KMS-11 (cell line): ENCODE results near the gene SGMS2.

Experiments used
- H2AFZ ChIP-seq: fragments of 200-600 bp; sonication (generic); 2 replicates; pipeline ENCODE4 v1.6.1; 2016; ENCODE audit warnings: antibody characterized with exemption, mixed run types, low read depth
- H3K27ac ChIP-seq: fragments of 200-600 bp; sonication (generic); 2 replicates; pipeline ENCODE4 v1.6.1; 2016; ENCODE audit warnings: mild to moderate bottlenecking, mixed run types
- H3K27me3 ChIP-seq: fragments of 200-600 bp; sonication (generic); 2 replicates; pipeline ENCODE4 v1.6.1; 2017; ENCODE audit warnings: mild to moderate bottlenecking, low read depth, mixed run types, moderate library complexity; ENCODE audit not compliant: insufficient read depth
- H3K36me3 ChIP-seq: fragments of 200-600 bp; sonication (generic); 2 replicates; pipeline ENCODE4 v1.6.1; 2017; ENCODE audit warnings: mild to moderate bottlenecking, mixed run types; ENCODE audit not compliant: insufficient read depth
- H3K4me1 ChIP-seq: fragments of 200-600 bp; sonication (generic); 2 replicates; pipeline ENCODE4 v1.6.1; 2016; ENCODE audit warnings: mild to moderate bottlenecking, low read depth, mixed run types; ENCODE audit not compliant: poor library complexity, severe bottlenecking
- H3K4me2 ChIP-seq: fragments of 200-600 bp; sonication (generic); 2 replicates; pipeline ENCODE4 v1.7.0; 2016; ENCODE audit warnings: mild to moderate bottlenecking, mixed run types
- H3K4me3 ChIP-seq: fragments of 200-600 bp; sonication (generic); IDR thresholded peaks from 2 replicates; pipeline ENCODE4 v1.6.1; 2017; ENCODE audit warnings: low read depth, low read length, mixed read lengths; ENCODE audit not compliant: insufficient read depth
- H3K79me2 ChIP-seq: fragments of 200-600 bp; sonication (generic); 2 replicates; pipeline ENCODE4 v1.6.1; 2016; ENCODE audit warnings: low read depth, mixed run types; ENCODE audit not compliant: insufficient read depth
- H3K9ac ChIP-seq: fragments of 200-600 bp; sonication (generic); 2 replicates; pipeline ENCODE4 v1.6.1; 2016; ENCODE audit warnings: mild to moderate bottlenecking, mixed run types
- H4K20me1 ChIP-seq: fragments of 200-600 bp; sonication (generic); 2 replicates; pipeline ENCODE4 v1.6.1; 2016; ENCODE audit warnings: mild to moderate bottlenecking, mixed run types; ENCODE audit not compliant: insufficient read depth
- CTCF ChIP-seq: fragments of 200-600 bp; sonication (generic); conservative IDR thresholded peaks from 2 replicates; pipeline ENCODE4 v1.6.1; 2017; ENCODE audit warnings: low read depth, mild to moderate bottlenecking, antibody characterized with exemption, low read length, moderate library complexity, mixed read lengths

SGMS2 gene

GRCh38 chr4:107877361-107877760 is 52.6 kb downstream of the SGMS2 start:
- Histone ChIP-seq H3K4me3 (no peak overlapping the region), H3K27ac (no peak overlapping the region), H3K9ac (no peak overlapping the region), H3K4me2 (no peak overlapping the region), H2AFZ (no peak overlapping the region), H3K36me3 (no peaks in the 10 kb centered on the region), H3K4me1 (no peaks in the 10 kb centered on the region), H3K27me3 (no peaks in the 10 kb centered on the region), H4K20me1 (no peaks in the 10 kb centered on the region), H3K79me2 (no peaks in the 10 kb centered on the region)
- TF ChIP-seq CTCF: no peak

GRCh38 chr4:107885865-107886264 is 61.1 kb downstream of the SGMS2 start:
- TF ChIP-seq CTCF: no peak
- Histone ChIP-seq H3K9ac (no peak overlapping the region), H2AFZ (no peak overlapping the region), H3K36me3 (no peaks in the 10 kb centered on the region), H3K4me2 (no peak overlapping the region), H3K27ac (no peak overlapping the region), H3K4me1 (no peaks in the 10 kb centered on the region), H4K20me1 (no peaks in the 10 kb centered on the region), H3K4me3 (no peak overlapping the region), H3K79me2 (no peaks in the 10 kb centered on the region), H3K27me3 (no peaks in the 10 kb centered on the region)

- Histone ChIP-seq H3K4me1 (no peaks in the 10 kb centered on the region), H3K27me3 (no peaks in the 10 kb centered on the region), H3K4me3 (no peak overlapping the region), H3K36me3 (no peaks in the 10 kb centered on the region), H3K79me2 (no peaks in the 10 kb centered on the region), H3K4me2 (no peak overlapping the region), H2AFZ (no peak overlapping the region), H4K20me1 (no peaks in the 10 kb centered on the region), H3K9ac (no peak overlapping the region), H3K27ac (no peak overlapping the region)
- no peak for TF ChIP-seq CTCF
Measured at GRCh38 chr4:107888237-107888636, 63.5 kb downstream of the SGMS2 start.

- TF ChIP-seq CTCF: no peak
- no peaks in the 10 kb centered on the region for H4K20me1 ChIP-seq
- H3K36me3 ChIP-seq: no peaks in the 10 kb centered on the region
- no peak overlapping the region for H2AFZ ChIP-seq
- H3K27ac ChIP-seq: no peak overlapping the region
- H3K79me2 ChIP-seq: no peaks in the 10 kb centered on the region
- peaks cover 15% of the 10 kb centered on the region for H3K4me1 ChIP-seq
- H3K9ac ChIP-seq: no peak overlapping the region
- no peak overlapping the region for H3K4me2 ChIP-seq
- no peaks in the 10 kb centered on the region for H3K27me3 ChIP-seq
- no peak overlapping the region for H3K4me3 ChIP-seq
Measured at GRCh38 chr4:107890779-107891178, 66.0 kb downstream of the SGMS2 start.
